HK-2 (cell line): ENCODE results near the gene FAM180A.

Experiments
- DNase-seq: peaks from one replicate; pipeline ENCODE4 v3.0.0-alpha.2; 2018; ENCODE audit not compliant: unreplicated experiment

The FAM180A gene

DNA sequence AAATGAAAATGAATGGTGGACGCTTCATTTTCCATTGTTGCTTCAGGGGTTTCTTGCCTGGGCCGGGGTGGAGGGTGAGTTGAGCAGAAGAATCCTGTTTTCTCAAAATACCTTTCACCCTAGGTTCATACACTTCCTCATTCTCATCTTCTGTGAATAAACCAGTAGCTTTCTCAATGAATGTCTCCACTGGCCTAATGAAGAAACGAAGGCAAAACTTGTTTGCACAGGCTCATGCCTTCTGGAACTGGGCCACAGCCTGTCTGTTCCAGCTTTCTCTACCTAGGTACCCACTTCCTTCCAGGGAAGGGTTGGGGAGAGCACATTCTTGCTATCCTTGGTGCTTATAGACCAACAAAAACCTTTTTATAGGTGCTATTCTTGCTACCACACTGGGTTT lies 65.0 kb downstream of the FAM180A start:
- no peak for DNase-seq

DNA sequence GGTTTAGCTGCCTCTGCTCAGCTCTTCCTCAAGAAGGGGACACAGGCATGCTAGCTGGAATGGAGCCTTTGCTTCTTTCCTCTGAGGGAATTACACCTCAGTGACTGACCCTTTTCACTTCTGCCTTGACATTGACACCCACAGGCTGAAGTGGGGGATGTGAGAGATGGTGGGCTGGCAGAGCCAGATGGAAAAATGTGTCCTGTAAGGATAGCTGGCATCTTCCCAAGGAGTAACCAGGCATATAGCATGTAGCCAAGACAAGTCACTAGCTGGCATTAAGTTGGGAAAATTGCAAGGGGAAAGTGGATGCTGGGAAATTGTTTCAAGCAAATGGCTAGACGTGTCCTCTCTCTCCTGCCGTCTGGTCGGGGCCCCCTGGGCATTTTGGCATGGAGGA lies 66.4 kb downstream of the FAM180A start:
- no peak for DNase-seq

DNA sequence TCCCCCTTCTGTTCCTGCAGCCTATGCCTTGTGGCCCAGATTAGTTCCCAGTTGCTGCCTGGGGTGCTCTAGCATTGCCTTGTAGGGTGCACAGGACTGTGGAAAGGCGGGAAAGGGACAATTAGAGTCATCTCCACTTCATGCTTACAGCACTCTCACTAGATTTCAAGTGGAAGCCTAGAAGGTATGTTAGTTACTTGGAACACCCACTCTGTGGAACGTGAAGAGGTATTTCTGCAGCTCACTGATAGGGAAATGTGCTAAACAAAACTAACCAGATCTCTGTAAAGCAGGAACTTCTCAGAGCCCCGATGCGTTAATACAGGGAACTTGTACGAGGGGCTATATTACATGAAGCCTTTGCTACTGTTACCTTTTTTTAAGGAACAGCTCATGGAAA lies 66.9 kb downstream of the FAM180A start:
- DNase-seq, result no peak
